Left ventricle myocardium inferior (tissue), 1 donor: ENCODE measurements around the gene SV2C. TPM values are rescaled to one million over a fixed set of nuclear protein-coding genes. Genes with fewer than 3 reads are reported as not detected.
"Not testable (repeated sequence)": the region's sequence is repeated elsewhere in the genome, so short reads cannot be mapped to it uniquely, and the experiment has no call there.

Source experiments
- DNase-seq: peaks from one replicate; pipeline ENCODE4 v3.0.0-alpha.2; 2020
- H3K27ac ChIP-seq: fragments of 200-600 bp; replicated peaks from 2 replicates; pipeline ENCODE4 v1.8.0; 2021
- H3K27me3 ChIP-seq: fragments of 200-600 bp; 2 replicates; pipeline ENCODE4 v1.8.0; 2021; ENCODE audit warnings: low read depth
- H3K36me3 ChIP-seq: fragments of 200-600 bp; 2 replicates; pipeline ENCODE4 v1.8.0; 2021
- H3K4me1 ChIP-seq: fragments of 200-600 bp; 2 replicates; pipeline ENCODE4 v1.8.0; 2021
- H3K4me3 ChIP-seq: fragments of 200-600 bp; 2 replicates; pipeline ENCODE4 v1.8.0; 2021; ENCODE audit warnings: mild to moderate bottlenecking, moderate library complexity
- H3K9me3 ChIP-seq: fragments of 200-600 bp; replicated peaks from 2 replicates; pipeline ENCODE4 v1.8.0; 2021
- intact Hi-C: fragments of 100-400 bp; cut with micrococcal nuclease; formaldehyde crosslinking; loops from one replicate; pipeline ENCODE4 v1.11.0; 2022
- total RNA-seq: library from RNA; stranded (reverse); fragmentation: NEBNext Ultra II Directional; extraction: Animal tissue kit (Norgen Biotek cat#: 25700); gene quantifications from one replicate; pipeline ENCODE4 v1.2.1, GENCODE V29; 2021
- TF ChIP-seq, protein P1 (sequence below): fragments of 200-600 bp; IDR thresholded peaks from 2 replicates; pipeline ENCODE4 v1.8.0; 2021; ENCODE audit warnings: antibody characterized with exemption, mild to moderate bottlenecking, borderline replicate concordance
- donor health status: DM: no; HTN: yes; CAD: no; lungs with severe emphysema.

The SV2C gene
- total RNA-seq, 1 donor from 2014 or later = 0.44 TPM

- H3K27ac ChIP-seq = no peak overlapping the region
- TF ChIP-seq, protein P1, sequence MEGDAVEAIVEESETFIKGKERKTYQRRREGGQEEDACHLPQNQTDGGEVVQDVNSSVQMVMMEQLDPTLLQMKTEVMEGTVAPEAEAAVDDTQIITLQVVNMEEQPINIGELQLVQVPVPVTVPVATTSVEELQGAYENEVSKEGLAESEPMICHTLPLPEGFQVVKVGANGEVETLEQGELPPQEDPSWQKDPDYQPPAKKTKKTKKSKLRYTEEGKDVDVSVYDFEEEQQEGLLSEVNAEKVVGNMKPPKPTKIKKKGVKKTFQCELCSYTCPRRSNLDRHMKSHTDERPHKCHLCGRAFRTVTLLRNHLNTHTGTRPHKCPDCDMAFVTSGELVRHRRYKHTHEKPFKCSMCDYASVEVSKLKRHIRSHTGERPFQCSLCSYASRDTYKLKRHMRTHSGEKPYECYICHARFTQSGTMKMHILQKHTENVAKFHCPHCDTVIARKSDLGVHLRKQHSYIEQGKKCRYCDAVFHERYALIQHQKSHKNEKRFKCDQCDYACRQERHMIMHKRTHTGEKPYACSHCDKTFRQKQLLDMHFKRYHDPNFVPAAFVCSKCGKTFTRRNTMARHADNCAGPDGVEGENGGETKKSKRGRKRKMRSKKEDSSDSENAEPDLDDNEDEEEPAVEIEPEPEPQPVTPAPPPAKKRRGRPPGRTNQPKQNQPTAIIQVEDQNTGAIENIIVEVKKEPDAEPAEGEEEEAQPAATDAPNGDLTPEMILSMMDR = no peak
Measured at GRCh38 chr5:76294573-76294972, 211.4 kb downstream of the SV2C start.

GRCh38 chr5:76298852-76299251 is 215.7 kb downstream of the SV2C start:
- no peaks in the 10 kb centered on the region for H3K4me1 ChIP-seq
- TF ChIP-seq, protein P1 = no peak
- H3K9me3 ChIP-seq = no peaks in the 10 kb centered on the region
- intact Hi-C loops = no loop called here
- H3K4me3 ChIP-seq = no peak overlapping the region
- no peaks in the 10 kb centered on the region for H3K36me3 ChIP-seq
- H3K27me3 ChIP-seq = peaks cover 12% of the 10 kb centered on the region
- no peak overlapping the region for H3K27ac ChIP-seq
- no peak for DNase-seq

More at GRCh38 chr5:76294573-76294972, 211.4 kb downstream of the SV2C start:
- H3K36me3 ChIP-seq = no peaks in the 10 kb centered on the region
- intact Hi-C loops = no loop called here
- DNase-seq = no peak
- peaks cover 12% of the 10 kb centered on the region for H3K27me3 ChIP-seq
- H3K9me3 ChIP-seq = no peaks in the 10 kb centered on the region
- H3K4me1 ChIP-seq = no peaks in the 10 kb centered on the region
- H3K4me3 ChIP-seq = no peak overlapping the region

- no peaks in the 10 kb centered on the region for H3K36me3 ChIP-seq
- intact Hi-C loops = no loop called here
- H3K9me3 ChIP-seq = no peaks in the 10 kb centered on the region
- no peak overlapping the region for H3K27ac ChIP-seq
- no peak overlapping the region for H3K4me3 ChIP-seq
- TF ChIP-seq, protein P1 = no peak
- peaks cover 9% of the 10 kb centered on the region for H3K27me3 ChIP-seq
- no peak for DNase-seq
- H3K4me1 ChIP-seq = no peaks in the 10 kb centered on the region
Measured at GRCh38 chr5:76299592-76299991, 216.4 kb downstream of the SV2C start.

DNA sequence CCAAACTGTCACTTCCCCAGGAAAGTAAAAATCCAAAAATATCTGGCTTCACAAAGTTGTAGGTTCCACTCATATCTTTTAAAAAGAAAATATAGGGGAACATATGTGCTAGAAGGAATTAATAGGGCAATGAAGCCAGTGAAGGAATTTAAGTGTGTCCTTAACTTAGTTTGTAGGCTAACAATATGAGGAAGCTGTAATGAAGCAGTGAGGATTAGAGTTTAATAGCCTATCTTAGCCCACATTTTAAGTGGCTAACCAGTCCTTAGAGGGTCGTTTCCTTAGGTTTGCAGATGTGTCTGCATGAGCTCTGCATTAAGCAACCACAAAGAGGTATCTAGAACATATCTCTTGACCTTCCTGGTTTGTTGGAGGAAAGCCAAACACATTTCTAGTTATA is 218.7 kb downstream of the SV2C start:
- intact Hi-C loops, H3K9me3 ChIP-seq, H3K27ac ChIP-seq, H3K27me3 ChIP-seq, H3K36me3 ChIP-seq, H3K4me3 ChIP-seq, H3K4me1 ChIP-seq, DNase-seq: not testable (repeated sequence)

- H3K4me3 ChIP-seq, intact Hi-C loops, H3K27ac ChIP-seq, H3K27me3 ChIP-seq, H3K9me3 ChIP-seq, DNase-seq, H3K4me1 ChIP-seq, H3K36me3 ChIP-seq: not testable (repeated sequence)
Measured at GRCh38 chr5:76302661-76303060, 219.5 kb downstream of the SV2C start.

GRCh38 chr5:76303921-76304320 is 220.7 kb downstream of the SV2C start:
- peaks cover 4% of the 10 kb centered on the region for H3K4me1 ChIP-seq
- intact Hi-C loops = no loop called here

More at GRCh38 chr5:76303921-76304320, 220.7 kb downstream of the SV2C start:
- no peak for DNase-seq
- H3K9me3 ChIP-seq = no peaks in the 10 kb centered on the region
- TF ChIP-seq, protein P1 = no peak
- H3K36me3 ChIP-seq = no peaks in the 10 kb centered on the region
- no peaks in the 10 kb centered on the region for H3K27me3 ChIP-seq
- H3K4me3 ChIP-seq = no peak overlapping the region
- H3K27ac ChIP-seq = no peak overlapping the region
